Natural killer cell treated with Interleukin-12 subunit alpha and Interleukin-12 subunit beta and Interleukin-15 and Interleukin-18, amount 100 ng/mL, for 72 hours (primary cell): ENCODE results near the gene VAV2. TPM values are rescaled to one million over a fixed set of nuclear protein-coding genes. Genes with fewer than 3 reads are reported as not detected.

Source experiments
- ATAC-seq, 2 donors: fragments of 150-1000 bp; cut with Tn5 transposase in 1 of 2; sonication (Bioruptor Pico), chemical (Tn5 transposase) in 1 of 2; 2 replicates each; pipeline ENCODE4 v1.10.0; 2021
- DNase-seq: peaks from one replicate; pipeline ENCODE4 v3.0.0; 2022; ENCODE audit warnings: low spot score
- H3K27ac Mint-ChIP-seq, 2 donors: 1 replicate in 1 of 2; 2 replicates in 1 of 2; pipeline ENCODE4 v1.8.0; 2022; ENCODE audit warnings: mixed read lengths in 2 of 2, mild to moderate bottlenecking in 1 of 2, moderate library complexity in 1 of 2
- H3K27me3 Mint-ChIP-seq, 2 donors: 1 replicate in 1 of 2; 2 replicates in 1 of 2; pipeline ENCODE4 v1.8.0; 2022; ENCODE audit warnings: mixed read lengths in 2 of 2
- H3K36me3 Mint-ChIP-seq: one replicate; pipeline ENCODE4 v1.8.0; 2022; ENCODE audit warnings: mixed read lengths
- H3K4me1 Mint-ChIP-seq, 2 donors: 1 replicate in 1 of 2; 2 replicates in 1 of 2; pipeline ENCODE4 v1.8.0; 2022; ENCODE audit warnings: low read depth in 2 of 2, mixed read lengths in 2 of 2, mild to moderate bottlenecking in 1 of 2
- H3K4me3 Mint-ChIP-seq: one replicate; pipeline ENCODE4 v1.8.0; 2022; ENCODE audit warnings: mixed read lengths
- H3K9me3 Mint-ChIP-seq: 2 replicates; pipeline ENCODE4 v1.8.0; 2022; ENCODE audit warnings: mixed read lengths
- total RNA-seq, 2 donors: library from RNA; stranded (reverse); gene quantifications; one replicate each; pipeline ENCODE4 v1.2.3, GENCODE V29; 2022

Gene VAV2
- total RNA-seq, 2 donors from 2014 or later = 1.9 to 6.7 TPM

- Mint-ChIP-seq H3K9me3 (no peaks in the 10 kb centered on the region), H3K36me3 (no peaks in the 10 kb centered on the region), H3K4me1 (no peaks in the 10 kb centered on the region), H3K4me3 (no peak overlapping the region), H3K27me3 (no peaks in the 10 kb centered on the region), H3K27ac (no peak overlapping the region)
- DNase-seq (no peak), ATAC-seq (no peak)
Measured at GRCh38 chr9:133946840-133947486, 45.2 kb downstream of the VAV2 start.

- Mint-ChIP-seq H3K4me1 (no peaks in the 10 kb centered on the region), H3K4me3 (no peak overlapping the region), H3K27ac (no peak overlapping the region), H3K9me3 (no peaks in the 10 kb centered on the region), H3K27me3 (no peaks in the 10 kb centered on the region), H3K36me3 (no peaks in the 10 kb centered on the region)
- no peak for DNase-seq
- ATAC-seq = no peak
Measured at GRCh38 chr9:133945977-133946753, 46.0 kb downstream of the VAV2 start.

GRCh38 chr9:133945314-133945975 lies 46.7 kb downstream of the VAV2 start:
- Mint-ChIP-seq H3K27me3 (no peaks in the 10 kb centered on the region), H3K27ac (no peak overlapping the region), H3K4me1 (no peaks in the 10 kb centered on the region), H3K9me3 (no peaks in the 10 kb centered on the region), H3K36me3 (no peaks in the 10 kb centered on the region), H3K4me3 (no peak overlapping the region)
- no peak for DNase-seq
- ATAC-seq = no peak

DNA sequence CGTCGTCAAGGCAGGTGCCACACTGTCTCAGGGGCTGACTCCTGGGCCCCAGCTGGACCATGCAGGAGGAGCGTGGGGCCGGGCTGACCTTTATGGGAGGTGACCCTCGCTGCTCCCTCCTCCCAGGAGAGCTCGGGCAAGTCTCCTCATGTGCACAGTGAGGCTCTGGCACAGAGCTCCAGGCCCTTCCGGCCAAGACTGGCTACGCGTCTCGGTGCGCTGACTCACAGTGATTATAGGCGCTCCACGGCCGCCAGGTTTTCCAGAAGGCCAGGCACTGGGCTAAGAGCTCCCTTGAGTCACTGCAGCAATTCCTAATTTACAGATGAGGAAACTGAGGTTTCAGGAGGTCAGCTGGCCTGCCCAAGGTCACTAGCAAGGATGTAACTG lies 47.4 kb downstream of the VAV2 start:
- H3K36me3 Mint-ChIP-seq = no peaks in the 10 kb centered on the region
- H3K9me3 Mint-ChIP-seq = no peaks in the 10 kb centered on the region
- ATAC-seq (no peak), DNase-seq (no peak)
- no peaks in the 10 kb centered on the region for H3K27me3 Mint-ChIP-seq
- H3K4me1 Mint-ChIP-seq = no peaks in the 10 kb centered on the region
- no peak overlapping the region for H3K27ac Mint-ChIP-seq
- no peak overlapping the region for H3K4me3 Mint-ChIP-seq

DNA sequence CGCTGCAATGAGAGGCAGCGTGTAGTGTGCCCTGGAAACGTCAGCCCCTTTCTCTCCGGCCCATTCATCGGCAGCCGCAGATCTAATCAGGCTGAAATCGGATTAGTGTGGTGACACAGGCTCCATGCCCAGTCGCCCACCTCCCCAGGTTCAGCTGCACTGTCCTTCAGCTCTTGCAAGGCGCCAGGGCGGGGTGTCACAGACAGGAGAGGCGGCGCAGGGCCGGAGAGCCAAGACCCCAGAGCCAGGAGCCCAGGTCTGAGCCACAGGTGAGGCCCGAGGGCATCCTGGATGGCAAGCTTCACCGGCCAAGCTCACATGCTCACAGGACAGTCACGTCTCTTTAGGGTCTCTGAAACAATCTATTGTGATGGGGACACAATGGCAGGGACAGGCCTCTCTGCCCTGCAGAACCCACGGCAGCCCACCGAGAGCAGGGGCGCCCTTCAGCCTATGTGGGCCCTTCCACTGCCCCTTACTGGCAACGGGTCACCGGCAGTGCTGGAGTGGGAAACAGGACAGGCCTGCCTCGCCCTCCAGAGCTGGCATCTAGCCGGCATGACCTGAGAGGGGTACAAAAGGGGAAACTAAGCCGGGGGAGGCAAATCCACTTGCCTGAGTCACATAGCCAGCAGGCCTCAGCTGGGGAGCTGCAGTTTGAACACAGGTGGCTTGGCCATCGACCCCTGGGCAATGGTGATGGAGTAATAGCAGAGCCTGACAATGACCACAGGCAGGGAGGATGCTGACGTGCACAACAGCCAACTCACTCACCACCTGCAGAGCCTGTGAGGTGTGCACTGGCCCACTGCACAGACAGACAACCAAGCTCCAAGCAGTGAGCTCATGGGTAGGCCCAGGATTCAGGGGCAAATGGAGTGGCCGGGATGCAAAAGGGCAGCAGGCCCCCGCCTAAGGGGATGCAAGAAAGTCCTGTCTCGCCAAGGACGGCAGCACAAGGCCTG lies 48.1 kb downstream of the VAV2 start:
- Mint-ChIP-seq H3K36me3 (no peaks in the 10 kb centered on the region), H3K27me3 (no peaks in the 10 kb centered on the region), H3K9me3 (no peaks in the 10 kb centered on the region), H3K4me1 (no peaks in the 10 kb centered on the region), H3K27ac (no peak overlapping the region), H3K4me3 (no peak overlapping the region)
- DNase-seq = no peak
- no peak for ATAC-seq

DNA sequence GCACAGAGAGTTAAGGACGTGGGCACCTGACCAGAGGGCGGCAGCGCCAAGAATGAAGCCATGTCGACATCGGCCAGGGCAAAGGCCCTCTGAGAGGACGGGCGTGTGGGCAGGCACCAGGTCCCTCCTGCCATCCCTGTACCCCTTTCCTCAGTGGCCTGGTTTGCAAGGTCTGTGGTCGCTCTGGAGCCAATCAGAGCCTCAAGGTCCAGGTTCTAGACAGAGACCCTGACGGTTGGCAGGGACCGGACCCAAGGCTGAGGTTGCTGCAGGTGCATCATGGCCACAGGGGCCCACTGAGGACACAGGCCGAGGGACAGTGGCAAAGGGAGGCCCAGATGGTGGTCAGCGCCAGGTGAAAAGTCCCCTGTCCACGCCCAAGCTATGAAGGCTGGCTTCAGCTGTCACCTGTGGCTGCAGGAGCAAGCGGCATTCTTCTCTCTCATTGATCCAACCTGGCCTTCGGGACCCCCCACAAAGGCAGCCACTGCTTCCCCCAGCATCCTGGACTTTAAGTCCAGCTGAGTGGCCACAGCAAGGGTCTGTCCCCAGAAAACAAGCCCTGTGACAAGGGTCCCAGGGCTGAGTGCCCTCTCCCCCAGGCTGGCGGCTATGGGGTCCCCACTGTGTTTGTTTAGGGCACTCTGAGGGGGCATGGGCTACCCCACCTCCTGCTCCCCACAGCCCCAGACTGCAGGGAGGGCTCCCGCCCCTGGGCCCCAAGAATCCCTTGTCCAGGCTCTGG lies 48.9 kb downstream of the VAV2 start:
- H3K27ac Mint-ChIP-seq = no peak overlapping the region
- DNase-seq (no peak), ATAC-seq (no peak)
- H3K4me3 Mint-ChIP-seq = no peak overlapping the region
- no peaks in the 10 kb centered on the region for H3K27me3 Mint-ChIP-seq
- H3K9me3 Mint-ChIP-seq = no peaks in the 10 kb centered on the region
- no peaks in the 10 kb centered on the region for H3K4me1 Mint-ChIP-seq
- no peaks in the 10 kb centered on the region for H3K36me3 Mint-ChIP-seq

GRCh38 chr9:133942206-133942975 lies 49.7 kb downstream of the VAV2 start:
- no peak for DNase-seq
- ATAC-seq = no peak
- Mint-ChIP-seq H3K36me3 (no peaks in the 10 kb centered on the region), H3K27me3 (no peaks in the 10 kb centered on the region), H3K27ac (no peak overlapping the region), H3K9me3 (no peaks in the 10 kb centered on the region), H3K4me1 (no peaks in the 10 kb centered on the region), H3K4me3 (no peak overlapping the region)

- H3K27me3 Mint-ChIP-seq = no peaks in the 10 kb centered on the region
- no peak overlapping the region for H3K27ac Mint-ChIP-seq
- no peaks in the 10 kb centered on the region for H3K9me3 Mint-ChIP-seq
- no peaks in the 10 kb centered on the region for H3K36me3 Mint-ChIP-seq
- no peak for ATAC-seq
- no peak overlapping the region for H3K4me3 Mint-ChIP-seq
- DNase-seq = no peak
- no peaks in the 10 kb centered on the region for H3K4me1 Mint-ChIP-seq
Measured at GRCh38 chr9:133939845-133940244, 52.3 kb downstream of the VAV2 start.

DNA sequence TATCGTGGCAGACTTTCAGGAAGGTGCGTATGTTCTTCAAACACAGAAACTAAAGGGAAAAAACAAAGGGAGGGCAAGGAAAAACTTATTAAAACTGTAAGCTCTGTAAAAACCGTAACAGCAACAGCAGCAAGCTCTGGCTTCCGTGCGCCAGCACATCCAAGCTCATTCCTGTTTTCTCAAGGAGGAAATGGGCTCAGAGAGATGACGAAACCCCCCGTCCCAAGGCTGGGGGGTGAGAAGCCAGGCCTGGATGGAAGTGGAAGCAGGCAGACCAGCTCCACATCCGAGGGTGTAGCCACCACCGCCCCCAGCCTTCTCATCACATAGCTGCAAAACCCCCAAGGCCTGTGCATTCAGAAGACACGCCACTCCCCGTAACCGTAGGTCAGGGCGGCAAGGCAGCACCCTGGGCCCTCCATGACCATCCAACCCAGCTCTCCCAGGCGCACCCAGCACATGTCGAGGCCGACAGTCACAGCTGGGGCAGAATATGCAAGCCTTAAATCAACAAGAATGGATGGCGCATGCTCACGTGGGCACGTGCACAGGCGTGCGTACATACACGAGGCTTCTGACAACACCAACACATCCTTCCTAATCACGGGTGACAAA lies 52.8 kb downstream of the VAV2 start:
- Mint-ChIP-seq H3K4me3 (no peak overlapping the region), H3K9me3 (no peaks in the 10 kb centered on the region), H3K36me3 (no peaks in the 10 kb centered on the region), H3K27ac (no peak overlapping the region), H3K4me1 (no peaks in the 10 kb centered on the region), H3K27me3 (no peaks in the 10 kb centered on the region)
- DNase-seq = no peak
- ATAC-seq = no peak

- DNase-seq = no peak
- no peaks in the 10 kb centered on the region for H3K9me3 Mint-ChIP-seq
- no peak overlapping the region for H3K4me3 Mint-ChIP-seq
- no peaks in the 10 kb centered on the region for H3K27me3 Mint-ChIP-seq
- no peaks in the 10 kb centered on the region for H3K4me1 Mint-ChIP-seq
- no peaks in the 10 kb centered on the region for H3K36me3 Mint-ChIP-seq
- H3K27ac Mint-ChIP-seq = no peak overlapping the region
- no peak for ATAC-seq
Measured at GRCh38 chr9:133938753-133939152, 53.4 kb downstream of the VAV2 start.

DNA sequence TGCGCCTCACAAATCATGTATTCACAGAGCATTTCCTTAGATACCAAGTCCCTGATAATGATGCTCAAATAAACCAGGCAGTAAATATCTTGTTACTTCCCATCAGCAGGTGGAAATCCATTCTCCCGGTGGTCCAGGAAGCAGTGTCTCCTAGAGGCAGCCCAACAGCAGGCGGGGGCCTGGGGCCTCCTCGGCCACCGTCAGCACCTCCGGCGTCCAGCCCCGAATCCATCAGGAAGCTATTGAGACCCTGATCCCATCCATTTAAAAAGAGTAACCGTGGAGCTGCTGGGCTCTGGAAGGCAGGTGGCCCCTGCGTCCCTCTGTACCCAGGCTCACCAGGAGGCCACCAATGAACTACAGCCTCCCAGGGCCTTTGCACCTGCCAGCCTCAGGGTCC lies 54.0 kb downstream of the VAV2 start:
- Mint-ChIP-seq H3K27ac (no peak overlapping the region), H3K4me1 (no peaks in the 10 kb centered on the region), H3K9me3 (peaks cover 6% of the 10 kb centered on the region), H3K4me3 (no peak overlapping the region), H3K27me3 (no peaks in the 10 kb centered on the region), H3K36me3 (no peaks in the 10 kb centered on the region)
- DNase-seq (no peak), ATAC-seq (no peak)

DNA sequence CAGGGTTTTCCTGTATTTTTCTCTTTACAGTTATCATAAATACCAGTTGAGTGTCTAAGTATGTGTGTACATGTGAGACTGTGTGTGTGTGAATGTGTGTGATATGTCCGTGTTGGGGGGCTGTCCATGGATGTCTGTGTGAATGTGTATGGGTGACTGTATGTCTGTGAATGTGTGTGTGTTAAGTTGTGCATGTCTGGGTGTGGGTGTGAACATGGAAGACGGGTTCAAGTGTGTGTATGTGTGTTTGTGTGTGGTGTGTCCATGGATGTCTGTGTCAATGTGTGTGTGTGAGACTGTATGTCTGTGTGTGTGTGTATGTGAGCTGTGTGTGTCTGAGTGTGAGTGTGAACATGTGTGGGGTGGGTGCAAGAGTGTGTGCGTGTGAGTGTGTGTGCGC lies 55.0 kb downstream of the VAV2 start:
- Mint-ChIP-seq H3K4me3 (no peak overlapping the region), H3K4me1 (no peaks in the 10 kb centered on the region), H3K9me3 (peaks cover 6% of the 10 kb centered on the region), H3K27me3 (no peaks in the 10 kb centered on the region), H3K36me3 (no peaks in the 10 kb centered on the region), H3K27ac (no peak overlapping the region)
- DNase-seq (no peak), ATAC-seq (no peak)
